Lung (tissue), 16 donors: ENCODE data around the gene ZER1. TPM values are rescaled to one million over a fixed set of nuclear protein-coding genes. Genes with fewer than 3 reads are reported as not detected.

Experiments used
- ATAC-seq: fragments of 200-7000 bp; cut with Tn5 transposase; one replicate; pipeline ENCODE4 v1.9.1; 2020; ENCODE audit warnings: moderate number of reproducible peaks; ENCODE audit not compliant: insufficient read depth, low FRiP score
- DNase-seq, 3 donors: peaks; one replicate each; pipeline ENCODE4 v3.0.0-alpha.2; 2013 to 2017
- H3K27ac ChIP-seq, 2 donors: one replicate each; pipeline ENCODE4 v1.5.1; 2013; ENCODE audit warnings: mild to moderate bottlenecking in 2 of 2, moderate library complexity in 2 of 2, control low read depth in 1 of 2, inconsistent platforms in 1 of 2, low read depth in 1 of 2, low read length in 1 of 2
- H3K27me3 ChIP-seq, 3 donors: one replicate each; pipeline ENCODE4 v1.5.1; 2013; ENCODE audit warnings: low read length in 2 of 3; ENCODE audit not compliant: control insufficient read depth in 3 of 3, insufficient read depth in 3 of 3
- H3K36me3 ChIP-seq, 4 donors: one replicate each; pipeline ENCODE4 v1.5.1; 2013; ENCODE audit warnings: low read length in 4 of 4, mild to moderate bottlenecking in 1 of 4, moderate library complexity in 1 of 4; ENCODE audit not compliant: control insufficient read depth in 4 of 4, insufficient read depth in 4 of 4
- H3K4me1 ChIP-seq, 5 donors: one replicate each; pipeline ENCODE4 v1.5.1; 2013; ENCODE audit warnings: low read length in 5 of 5, mild to moderate bottlenecking in 2 of 5, moderate library complexity in 1 of 5; ENCODE audit not compliant: control insufficient read depth in 5 of 5, insufficient read depth in 5 of 5
- H3K4me3 ChIP-seq: one replicate; pipeline ENCODE4 v1.5.1; 2013; ENCODE audit warnings: mild to moderate bottlenecking, control low read depth, moderate library complexity
- H3K9ac ChIP-seq, 2 donors: one replicate each; pipeline ENCODE4 v1.5.1; 2013; ENCODE audit warnings: low read length in 2 of 2, control low read depth in 1 of 2; ENCODE audit not compliant: insufficient read depth in 1 of 2
- H3K9me3 ChIP-seq, 4 donors: one replicate each; pipeline ENCODE4 v1.5.1; 2013; ENCODE audit warnings: low read length in 3 of 4, mild to moderate bottlenecking in 1 of 4, moderate library complexity in 1 of 4; ENCODE audit not compliant: control insufficient read depth in 4 of 4, insufficient read depth in 3 of 4
- CTCF ChIP-seq: IDR thresholded peaks from 2 replicates; pipeline ENCODE4 v1.5.1; 2012; ENCODE audit warnings: mild to moderate bottlenecking; ENCODE audit errors: control extremely low read depth, extremely low read depth
- WGBS, 2 donors: extraction: QIAGEN DNeasy Blood & Tissue Kit; methylation state at CpG; one replicate each; pipeline ENCODE4 v1.1.7; 2013; 5-methylcytosine and 5-hydroxymethylcytosine counted together
- long read RNA-seq, 5 donors: transcript quantifications; one replicate each; lab custom pipeline, GENCODE V29; 2026
- polyA plus RNA-seq, 2 donors: library from polyadenylated mRNA; stranded (reverse); fragments of 200-250 nt; gene quantifications; one replicate each; pipeline ENCODE4 v1.2.1, GENCODE V29; 2013
- total RNA-seq, 2 donors: library from RNA; depleted of rRNA in 1 of 2; stranded (reverse); fragments of >200 nt in 1 of 2; gene quantifications; one replicate each; pipeline ENCODE4 v1.2.1, GENCODE V29; 2014 to 2021
- donor health status: control.
- donor health status: control.
- donor health status: Bipolar disorder and iron deficiency.
- donor health status: healthy.
- donor health status: DM: yes; HTN: yes; CAD: no.

ZER1 gene
- 10 to 100 TPM; 36.5 to 39.0 TPM for total RNA-seq
- polyA plus RNA-seq = 10 to 100 TPM; 17.6 to 20.2 TPM
- long read RNA-seq, donor 1, full-length matches to known transcripts = 4 of 4 reads
- long read RNA-seq, donor 1, partial matches to known transcripts = 0 of 4 reads
- long read RNA-seq, donor 1, other reads (novel, unspliced or antisense) = 0 of 4 reads
- long read RNA-seq, donor 2 = 0 reads
- long read RNA-seq, donor 3 = 0 reads
- long read RNA-seq, donor 4, full-length matches to known transcripts = 2 of 2 reads
- long read RNA-seq, donor 4, partial matches to known transcripts = 0 of 2 reads
- long read RNA-seq, donor 4, other reads (novel, unspliced or antisense) = 0 of 2 reads
- long read RNA-seq, donor 5, full-length matches to known transcripts = 2 of 2 reads
- long read RNA-seq, donor 5, partial matches to known transcripts = 0 of 2 reads
- long read RNA-seq, donor 5, other reads (novel, unspliced or antisense) = 0 of 2 reads

- Histone ChIP-seq H3K27ac (peak within 1 kb of the TSS; percentile 85 to 97), H3K9ac (peak within 1 kb of the TSS; percentile 91 to 93), H3K4me1 (peaks cover 3 to 8% (median 5%) of the 10 kb centered on the region in 5 donors), H3K36me3 (peaks cover 0 to 4% (median 0%) of the 10 kb centered on the region in 4 donors), H3K9me3 (no peaks in the 10 kb centered on the region), H3K27me3 (no peaks in the 10 kb centered on the region), H3K4me3 (peak within 1 kb of the TSS; percentile 93)
- 0 to 1% methylated on average over 61 to 72 of the region's 72 CpGs for WGBS, 2 donors
- ATAC-seq (peak; percentile 99), DNase-seq (peak; percentile 90 to 94 (median 92))
- TF ChIP-seq CTCF = no peak
Measured at GRCh38 chr9:128771745-128772519, at the start of gene ZER1. Gene ZER1, minus strand, starts transcription at chr9:128771927. Its CDS starts 16,362 bp downstream, at chr9:128755565.

- no peak overlapping the region for H3K27ac ChIP-seq
- H3K27me3 ChIP-seq = no peaks in the 10 kb centered on the region
- DNase-seq (no peak), ATAC-seq (no peak)
- WGBS, 2 donors = 89 to 90% methylated on average over 22 to 24 of the region's 24 CpGs
- peaks cover 5 to 45% (median 8%) of the 10 kb centered on the region in 4 donors for H3K36me3 ChIP-seq
- TF ChIP-seq CTCF = no peak
- peaks cover 0 to 6% (median 4%) of the 10 kb centered on the region in 5 donors for H3K4me1 ChIP-seq
- no peak overlapping the region for H3K9ac ChIP-seq
- no peak overlapping the region for H3K4me3 ChIP-seq
- H3K9me3 ChIP-seq = peaks cover 0 to 2% (median 0%) of the 10 kb centered on the region in 4 donors
Measured at GRCh38 chr9:128820665-128821583, 49.2 kb upstream of the ZER1 start.

GRCh38 chr9:128819716-128820664, 48.3 kb upstream of the ZER1 start:
- Histone ChIP-seq H3K9me3 (peaks cover 0 to 2% (median 0%) of the 10 kb centered on the region in 4 donors), H3K4me1 (peaks cover 0 to 6% (median 4%) of the 10 kb centered on the region in 5 donors), H3K4me3 (no peak overlapping the region), H3K36me3 (peaks cover 0 to 39% (median 8%) of the 10 kb centered on the region in 4 donors), H3K9ac (no peak overlapping the region), H3K27me3 (no peaks in the 10 kb centered on the region), H3K27ac (no peak overlapping the region)
- no peak for TF ChIP-seq CTCF
- ATAC-seq (no peak), DNase-seq (peak; percentile 27 to 41 (median 34))
- 85 to 90% methylated on average over 18 of the region's 18 CpGs for WGBS, 2 donors
